ENCODE data around the gene SOX5. TPM values are rescaled to one million over a fixed set of nuclear protein-coding genes. Genes with fewer than 3 reads are reported as not detected.

The SOX5 gene
- total and polyA plus RNA-seq, 2 of the 8 experiments (the other 6 are each of a cell fraction or from before 2014, with no cell fraction given) = 2.2 to 2.6 TPM

GRCh38 chr12:23827353-23827752, 122.1 kb downstream of the SOX5 start:
- no peak for DNase-seq (ENCODE audit: low read depth in 1 of 2, low spot score in 2 of 2)
- no peak overlapping the region for H3K56ac ChIP-seq (replicated peaks; ENCODE audit: insufficient read length, low read depth, low read length)
- H4K8ac ChIP-seq (ENCODE audit: extremely low read depth, insufficient read depth, low read length) = no peak overlapping the region
- no peak overlapping the region for H3K18ac ChIP-seq (ENCODE audit: extremely low read depth, low read length)
- no peak overlapping the region for H3K4ac ChIP-seq (replicated peaks; ENCODE audit: insufficient read length, low read depth, low read length)
- no peak overlapping the region for H3K23ac ChIP-seq (ENCODE audit: insufficient read length)
- no peak overlapping the region for H4K5ac ChIP-seq (ENCODE audit: insufficient read length, low read depth, low read length)
- H3K27ac ChIP-seq (ENCODE audit: low read depth, low read length) = no peak overlapping the region
- H2BK15ac ChIP-seq (ENCODE audit: low read length) = no peak overlapping the region
- no peak overlapping the region for H2BK5ac ChIP-seq (ENCODE audit: low read depth, low read length)
- WGBS, 2 experiments (ENCODE audit: extremely low coverage in 1 of 2, insufficient coverage in 1 of 2, insufficient read length in 1 of 2, insufficient replicate concordance in 2 of 2, low coverage in 1 of 2, low lambda C conversion rate in 2 of 2, missing lambda C conversion rate in 1 of 2) = 93% methylated on average over 2 of the region's 2 CpGs; no CpG with 5 or more reads in 1 of the 2 experiments
- no peak overlapping the region for H3K4me3 ChIP-seq (ENCODE audit: extremely low read depth in 1 of 4, insufficient read depth in 2 of 4, low read depth in 3 of 4, low read length in 4 of 4)
- no peak overlapping the region for H2BK20ac ChIP-seq (ENCODE audit: low read length)
- H2AFZ ChIP-seq (ENCODE audit: low read length) = no peak overlapping the region
- H3K9me3 ChIP-seq (ENCODE audit: insufficient read depth in 2 of 2, low read depth in 1 of 2, low read length in 1 of 2) = no peaks in the 10 kb centered on the region
- ChIA-PET POLR2A (ENCODE audit: partially characterized antibody) (no interaction called here), CTCF (ENCODE audit: partially characterized antibody) (no interaction called here)
- no peak overlapping the region for H2BK120ac ChIP-seq (replicated peaks; ENCODE audit: low read depth, low read length)
- H3K14ac ChIP-seq (ENCODE audit: insufficient read length) = no peak overlapping the region
- no peak for FAIRE-seq
- H3K27me3 ChIP-seq (replicated peaks in 1 of 4; ENCODE audit: control insufficient read depth in 3 of 4, extremely low read depth in 1 of 4, insufficient read depth in 3 of 4, low read length in 3 of 4) = no peaks in the 10 kb centered on the region
- peaks cover 0 to 7% (median 0%) of the 10 kb centered on the region in 4 experiments; a peak in 1 of 7 replicates for H3K4me1 ChIP-seq (replicated peaks in 1 of 4; ENCODE audit: control insufficient read depth in 3 of 4, insufficient read depth in 4 of 4, low read length in 3 of 4)
- no peak overlapping the region for H4K91ac ChIP-seq (replicated peaks; ENCODE audit: insufficient read length, low read length)
- H3K4me2 ChIP-seq (ENCODE audit: insufficient read depth in 1 of 2, low read depth in 2 of 2, low read length in 2 of 2) = no peak overlapping the region
- H3K36me3 ChIP-seq (ENCODE audit: control insufficient read depth in 2 of 4, insufficient read depth in 4 of 4, low read length in 3 of 4) = no peaks in the 10 kb centered on the region
- no peak for TF ChIP-seq EZH2 (IDR thresholded peaks at IDR 0.05; ENCODE audit: low read depth, low read length, severe bottlenecking)
- TF ChIP-seq SIX5 (IDR thresholded peaks at IDR 0.05; ENCODE audit: low read depth, low read length) = no peak
- TF ChIP-seq E2F6 (IDR thresholded peaks at IDR 0.05) = no peak
- no peak for TF ChIP-seq TAF7 (optimal IDR thresholded peaks at IDR 0.05; ENCODE audit: borderline replicate concordance, low read depth, low read length)
- TF ChIP-seq POU5F1 (IDR thresholded peaks at IDR 0.05; ENCODE audit: low read depth, low read length) = no peak
- TF ChIP-seq NANOG (IDR thresholded peaks at IDR 0.05; ENCODE audit: insufficient read depth, low read depth, low read length, poor library complexity, severe bottlenecking) = no peak
- no peak for TF ChIP-seq USF2 (IDR thresholded peaks at IDR 0.05; ENCODE audit: low read length)
- no peak for TF ChIP-seq BACH1 (IDR thresholded peaks at IDR 0.05; ENCODE audit: low read length)
- TF ChIP-seq YY1 (IDR thresholded peaks at IDR 0.05; ENCODE audit: low read depth, low read length) = no peak
- TF ChIP-seq JUN (IDR thresholded peaks at IDR 0.05; ENCODE audit: low read depth, low read length) = no peak
- no peak for TF ChIP-seq EP300 (IDR thresholded peaks at IDR 0.05; ENCODE audit: borderline replicate concordance in 1 of 2, low read depth in 2 of 2, low read length in 2 of 2)
- TF ChIP-seq TCF12 (IDR thresholded peaks at IDR 0.05; ENCODE audit: low read depth, low read length) = no peak
- no peaks in the 10 kb centered on the region for H3K79me1 ChIP-seq (ENCODE audit: low read depth, low read length)
- no peaks in the 10 kb centered on the region for H3K23me2 ChIP-seq (ENCODE audit: low read depth, low read length)
- no peaks in the 10 kb centered on the region for H4K20me1 ChIP-seq (replicated peaks in 1 of 2; ENCODE audit: control insufficient read depth in 1 of 2, insufficient read depth in 2 of 2, low read length in 2 of 2)
- H2AK5ac ChIP-seq (ENCODE audit: low read depth, low read length) = no peak overlapping the region
- H3K79me2 ChIP-seq (ENCODE audit: control insufficient read depth in 1 of 2, insufficient read depth in 2 of 2, low read length in 2 of 2) = no peaks in the 10 kb centered on the region
- no peak overlapping the region for H3K9ac ChIP-seq (replicated peaks in 1 of 4; ENCODE audit: extremely low read depth in 1 of 4, low read depth in 3 of 4, low read length in 3 of 4)
- no peak overlapping the region for H2BK12ac ChIP-seq (ENCODE audit: low read depth, low read length)
